Measurements from ENCODE around the gene GMDS.

GMDS gene

GRCh38 chr6:2188397-2188796, 57.0 kb downstream of the GMDS start:
- no peak overlapping the region for H3K4me3 ChIP-seq (ENCODE audit: low read depth, low read length)
- TF ChIP-seq, protein P1, sequence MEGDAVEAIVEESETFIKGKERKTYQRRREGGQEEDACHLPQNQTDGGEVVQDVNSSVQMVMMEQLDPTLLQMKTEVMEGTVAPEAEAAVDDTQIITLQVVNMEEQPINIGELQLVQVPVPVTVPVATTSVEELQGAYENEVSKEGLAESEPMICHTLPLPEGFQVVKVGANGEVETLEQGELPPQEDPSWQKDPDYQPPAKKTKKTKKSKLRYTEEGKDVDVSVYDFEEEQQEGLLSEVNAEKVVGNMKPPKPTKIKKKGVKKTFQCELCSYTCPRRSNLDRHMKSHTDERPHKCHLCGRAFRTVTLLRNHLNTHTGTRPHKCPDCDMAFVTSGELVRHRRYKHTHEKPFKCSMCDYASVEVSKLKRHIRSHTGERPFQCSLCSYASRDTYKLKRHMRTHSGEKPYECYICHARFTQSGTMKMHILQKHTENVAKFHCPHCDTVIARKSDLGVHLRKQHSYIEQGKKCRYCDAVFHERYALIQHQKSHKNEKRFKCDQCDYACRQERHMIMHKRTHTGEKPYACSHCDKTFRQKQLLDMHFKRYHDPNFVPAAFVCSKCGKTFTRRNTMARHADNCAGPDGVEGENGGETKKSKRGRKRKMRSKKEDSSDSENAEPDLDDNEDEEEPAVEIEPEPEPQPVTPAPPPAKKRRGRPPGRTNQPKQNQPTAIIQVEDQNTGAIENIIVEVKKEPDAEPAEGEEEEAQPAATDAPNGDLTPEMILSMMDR (IDR thresholded peaks at IDR 0.05; ENCODE audit: borderline replicate concordance, insufficient read depth, low read depth, low read length), result no peak

GRCh38 chr6:2187826-2188225, 57.6 kb downstream of the GMDS start:
- no peak overlapping the region for H3K4me3 ChIP-seq (ENCODE audit: low read depth, low read length)
- TF ChIP-seq, protein P1 (IDR thresholded peaks at IDR 0.05; ENCODE audit: borderline replicate concordance, insufficient read depth, low read depth, low read length), result no peak

GRCh38 chr6:2186516-2186915, 58.9 kb downstream of the GMDS start:
- no peak overlapping the region for H3K4me3 ChIP-seq (ENCODE audit: low read depth, low read length)
- TF ChIP-seq, protein P1 (IDR thresholded peaks at IDR 0.05; ENCODE audit: borderline replicate concordance, insufficient read depth, low read depth, low read length), result no peak

DNA sequence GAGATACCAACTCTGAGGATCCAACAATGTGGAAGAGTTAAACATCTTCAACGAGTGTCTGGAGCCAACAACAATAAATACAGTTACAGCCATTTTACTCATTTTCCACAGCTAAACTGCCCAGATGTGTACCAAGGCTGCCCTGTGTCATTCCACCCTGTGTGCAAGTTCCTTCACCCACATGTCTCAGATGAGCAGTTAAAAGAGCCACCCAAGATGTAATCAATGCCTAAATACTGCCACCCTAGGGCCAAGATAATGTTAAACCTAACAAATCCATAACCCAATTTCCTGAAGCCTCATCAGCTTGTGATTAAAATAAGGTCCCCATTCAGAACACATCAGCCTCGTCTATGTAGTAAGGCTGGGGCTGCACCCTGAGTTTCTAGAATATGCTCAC, 59.9 kb downstream of the GMDS start:
- TF ChIP-seq, protein P1 (IDR thresholded peaks at IDR 0.05; ENCODE audit: borderline replicate concordance, insufficient read depth, low read depth, low read length), result no peak
- H3K4me3 ChIP-seq (ENCODE audit: low read depth, low read length), result no peak overlapping the region

DNA sequence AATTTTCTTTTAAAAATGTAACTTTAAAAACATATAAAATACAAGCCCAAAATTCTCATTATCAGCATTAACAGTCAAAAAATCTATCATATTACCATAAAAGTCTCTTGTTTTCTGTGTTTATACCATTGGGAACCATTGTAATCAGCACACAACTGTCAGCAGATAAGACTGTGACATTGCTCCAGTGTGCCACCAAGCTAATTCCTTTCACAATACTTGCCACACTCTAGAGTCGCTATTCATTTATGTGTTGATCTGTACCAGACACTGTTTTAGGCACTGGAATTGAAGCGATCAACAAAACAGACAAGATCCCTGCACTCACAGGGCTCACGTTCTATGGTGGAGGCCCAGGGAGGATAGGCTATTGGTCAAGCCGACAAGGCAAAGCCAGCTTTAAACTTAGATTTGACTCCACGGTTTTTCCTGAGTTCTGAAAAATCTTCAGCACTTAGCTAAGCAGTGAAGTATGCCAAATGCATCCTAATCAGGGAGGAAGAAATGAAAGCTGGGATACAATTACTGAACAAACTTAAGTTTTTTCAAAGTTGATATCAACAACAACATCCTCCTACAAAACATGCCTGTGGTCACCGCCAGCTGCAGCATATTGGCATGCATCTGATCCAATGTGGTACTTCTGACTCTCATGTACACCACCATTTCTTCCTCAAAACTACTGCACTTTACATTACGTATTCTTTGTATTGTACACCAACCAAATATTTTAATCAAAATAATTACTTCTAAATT, 60.5 kb downstream of the GMDS start:
- TF ChIP-seq, protein P1 (IDR thresholded peaks at IDR 0.05; ENCODE audit: borderline replicate concordance, insufficient read depth, low read depth, low read length), result no peak
- no peak overlapping the region for H3K4me3 ChIP-seq (ENCODE audit: low read depth, low read length)

DNA sequence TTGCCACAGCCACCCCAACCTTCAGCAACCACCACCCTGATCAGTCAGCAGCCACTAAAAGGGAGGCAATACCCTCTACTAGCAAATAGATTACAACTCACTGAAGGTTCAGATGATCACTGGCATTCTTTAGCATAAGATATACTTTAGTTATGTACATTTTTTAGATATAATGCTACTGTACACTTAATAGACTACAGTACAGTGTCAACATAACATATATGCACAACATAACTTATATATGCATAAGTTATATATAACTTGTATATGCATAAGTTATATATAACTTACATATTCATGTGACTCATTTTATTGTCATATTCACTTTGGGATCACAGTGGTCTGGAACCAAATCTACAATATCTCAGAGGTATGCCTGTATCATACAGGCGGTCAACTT, 61.7 kb downstream of the GMDS start:
- TF ChIP-seq, protein P1 (IDR thresholded peaks at IDR 0.05; ENCODE audit: borderline replicate concordance, insufficient read depth, low read depth, low read length), result no peak
- no peak overlapping the region for H3K4me3 ChIP-seq (ENCODE audit: low read depth, low read length)

GRCh38 chr6:2183246-2183645, 62.2 kb downstream of the GMDS start:
- no peak overlapping the region for H3K4me3 ChIP-seq (ENCODE audit: low read depth, low read length)
- TF ChIP-seq, protein P1 (IDR thresholded peaks at IDR 0.05; ENCODE audit: borderline replicate concordance, insufficient read depth, low read depth, low read length), result no peak
